GM13976 (cell line): ENCODE results near the gene C11orf52.

Experiments used
- DNase-seq: peaks from one replicate; pipeline ENCODE4 v3.0.0; 2012; ENCODE audit warnings: low spot score
- in situ Hi-C: fragments of 300-500 bp; cut with MboI; formaldehyde crosslinking; loops from one replicate; pipeline ENCODE4 v1.12.0; 2022; ENCODE audit warnings: low sequenced_read_pairs, mixed read lengths, inconsistent platforms; ENCODE audit not compliant: unreplicated experiment
- TF ChIP-seq, protein P1 (sequence below): IDR thresholded peaks from 2 replicates; pipeline ENCODE4 v1.5.1; 2012; ENCODE audit warnings: borderline replicate concordance, mild to moderate bottlenecking; ENCODE audit not compliant: insufficient read depth; ENCODE audit errors: extremely low read depth, missing control alignments, control extremely low read depth

The C11orf52 gene

DNA sequence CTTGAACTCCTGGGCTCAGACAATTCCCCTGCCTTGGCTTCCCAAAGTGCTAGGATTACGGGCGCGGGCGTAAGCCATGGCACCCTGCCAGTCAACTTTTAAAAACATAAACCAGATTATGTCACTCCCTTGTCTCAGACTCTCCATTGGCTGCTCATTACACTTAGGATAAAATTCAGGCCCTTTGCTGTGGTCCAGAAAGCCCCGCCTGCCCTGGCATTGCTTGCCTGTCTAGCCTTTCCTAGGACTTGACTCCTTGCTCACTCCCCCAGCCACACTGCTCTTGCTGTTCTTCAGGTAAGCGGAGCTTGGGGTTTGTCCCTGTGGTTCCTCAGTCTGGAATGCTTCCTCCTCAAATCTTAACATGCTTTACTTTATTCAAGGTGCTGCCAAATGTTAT is 48.9 kb downstream of the C11orf52 start:
- in situ Hi-C loops = no loop called here
- TF ChIP-seq, protein P1, sequence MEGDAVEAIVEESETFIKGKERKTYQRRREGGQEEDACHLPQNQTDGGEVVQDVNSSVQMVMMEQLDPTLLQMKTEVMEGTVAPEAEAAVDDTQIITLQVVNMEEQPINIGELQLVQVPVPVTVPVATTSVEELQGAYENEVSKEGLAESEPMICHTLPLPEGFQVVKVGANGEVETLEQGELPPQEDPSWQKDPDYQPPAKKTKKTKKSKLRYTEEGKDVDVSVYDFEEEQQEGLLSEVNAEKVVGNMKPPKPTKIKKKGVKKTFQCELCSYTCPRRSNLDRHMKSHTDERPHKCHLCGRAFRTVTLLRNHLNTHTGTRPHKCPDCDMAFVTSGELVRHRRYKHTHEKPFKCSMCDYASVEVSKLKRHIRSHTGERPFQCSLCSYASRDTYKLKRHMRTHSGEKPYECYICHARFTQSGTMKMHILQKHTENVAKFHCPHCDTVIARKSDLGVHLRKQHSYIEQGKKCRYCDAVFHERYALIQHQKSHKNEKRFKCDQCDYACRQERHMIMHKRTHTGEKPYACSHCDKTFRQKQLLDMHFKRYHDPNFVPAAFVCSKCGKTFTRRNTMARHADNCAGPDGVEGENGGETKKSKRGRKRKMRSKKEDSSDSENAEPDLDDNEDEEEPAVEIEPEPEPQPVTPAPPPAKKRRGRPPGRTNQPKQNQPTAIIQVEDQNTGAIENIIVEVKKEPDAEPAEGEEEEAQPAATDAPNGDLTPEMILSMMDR = no peak
- no peak for DNase-seq

DNA sequence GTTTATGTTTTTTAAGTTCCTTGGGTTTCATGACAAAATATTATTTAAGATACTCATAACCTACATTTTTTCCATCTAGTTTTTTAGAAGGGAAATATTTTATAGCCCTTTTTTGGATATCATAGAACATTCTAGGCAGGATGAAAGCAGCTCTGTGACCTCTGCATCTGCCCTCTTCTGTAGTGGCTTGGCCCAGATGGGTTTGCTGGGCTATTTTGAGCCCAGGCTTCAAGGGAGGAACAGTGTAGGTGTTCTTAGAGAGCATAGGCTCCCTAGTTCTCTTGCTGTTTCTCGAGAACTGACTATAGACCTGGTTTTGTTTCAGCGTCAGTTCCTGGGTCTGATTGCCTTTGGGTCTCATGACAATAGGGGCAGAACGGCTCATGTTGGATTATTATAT is 50.6 kb downstream of the C11orf52 start:
- no peak for DNase-seq
- in situ Hi-C loops = no loop called here
- TF ChIP-seq, protein P1 = no peak

DNA sequence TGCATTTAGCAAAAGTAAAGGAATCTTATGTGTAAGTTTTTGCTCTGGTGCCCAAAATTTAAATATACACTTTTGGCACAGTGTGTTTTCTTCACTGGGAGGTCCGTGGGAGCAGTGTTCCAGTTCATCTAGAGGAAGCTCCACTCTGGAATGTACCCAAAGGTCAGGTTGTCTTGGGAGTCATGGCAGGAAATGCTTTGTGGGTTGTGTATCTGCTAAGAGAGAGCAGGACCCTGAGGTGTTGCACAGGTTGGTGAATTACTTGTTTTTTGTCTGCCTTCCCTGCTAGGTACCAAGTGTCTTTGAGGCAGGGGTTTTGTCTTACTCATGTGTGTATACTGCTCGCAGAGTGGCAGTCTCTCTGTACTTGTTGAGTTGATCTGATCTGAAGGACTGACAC is 55.7 kb downstream of the C11orf52 start:
- TF ChIP-seq, protein P1 = no peak
- in situ Hi-C loops = no loop called here
- DNase-seq = no peak

DNA sequence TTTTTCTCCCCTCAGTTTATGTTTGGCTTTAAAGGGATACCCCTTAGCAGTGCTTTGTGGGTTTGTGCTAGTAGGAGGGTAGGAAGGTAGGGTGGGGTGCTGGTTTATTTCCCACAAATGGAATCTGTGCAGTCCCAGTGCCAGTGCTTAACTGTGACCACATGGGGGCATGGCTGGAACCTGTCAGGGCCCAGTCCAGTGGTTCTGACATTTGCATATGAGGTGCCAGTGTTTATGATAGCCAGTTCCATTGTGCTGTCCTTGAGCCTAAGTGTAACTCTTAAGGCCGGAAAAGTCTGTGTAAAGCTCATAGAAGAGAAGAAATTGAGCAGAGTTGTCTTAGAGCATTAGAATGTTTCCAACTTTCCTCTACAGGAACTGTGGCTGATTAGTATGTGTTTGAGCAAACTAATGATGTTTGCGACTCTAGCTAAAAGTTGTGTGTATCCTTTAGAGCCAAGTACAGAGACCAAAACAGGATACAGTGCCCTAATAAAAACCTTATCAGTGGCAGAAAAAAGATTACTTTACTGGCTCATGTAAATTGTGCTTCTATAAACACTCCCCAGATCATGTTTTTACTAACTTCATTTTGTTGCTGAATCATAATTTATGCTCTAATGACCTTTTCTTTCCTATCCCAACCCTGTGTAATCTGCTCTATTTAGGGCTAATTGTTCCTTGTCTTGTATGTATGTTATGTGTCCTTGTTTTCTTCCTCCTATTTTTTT is 56.5 kb downstream of the C11orf52 start:
- no peak for DNase-seq
- in situ Hi-C loops = no loop called here
- TF ChIP-seq, protein P1 = no peak

DNA sequence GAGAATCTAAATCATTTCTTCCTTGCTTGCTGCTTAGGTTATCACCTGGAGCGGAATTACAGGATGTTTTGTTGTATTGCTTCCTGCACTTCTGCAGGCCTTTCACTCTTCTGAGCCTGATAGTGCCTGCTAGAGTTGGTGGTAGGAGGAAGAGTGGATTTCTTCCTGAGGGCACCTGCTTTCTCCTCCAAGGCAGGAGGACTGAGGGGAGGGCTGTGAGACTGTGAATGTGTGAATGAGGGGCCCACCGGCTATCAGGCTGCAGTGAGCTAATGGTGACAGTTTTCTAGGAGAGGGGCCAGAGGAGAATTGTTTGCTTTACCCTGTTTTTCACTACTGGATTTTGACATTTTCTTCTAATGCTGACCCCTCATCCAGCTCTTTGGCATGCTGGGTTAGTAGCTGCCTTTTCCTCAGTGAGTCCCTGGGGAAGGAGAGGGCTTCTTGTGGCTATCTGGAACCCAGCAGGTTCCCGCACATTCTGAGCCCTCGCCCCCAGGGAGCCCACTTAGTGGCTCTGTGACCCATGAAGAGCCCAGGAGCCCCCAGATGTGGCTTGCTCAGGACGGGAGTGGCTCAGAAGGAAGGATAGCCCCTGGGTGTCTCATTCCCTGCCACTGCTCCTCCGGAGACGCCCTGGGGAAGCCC is 57.5 kb downstream of the C11orf52 start:
- in situ Hi-C loops = no loop called here
- TF ChIP-seq, protein P1 = no peak
- no peak for DNase-seq
